Tibial artery (tissue), 4 donors: ENCODE measurements around the gene RNF217.

Experiments used
- DNase-seq, 2 donors: peaks; one replicate each; pipeline ENCODE4 v3.0.0-alpha.2; 2019
- H3K27ac ChIP-seq, 2 donors: fragments of 200-600 bp; sonication (generic) in 1 of 2; 1 replicate in 1 of 2; 2 replicates in 1 of 2; pipeline ENCODE4 v1.5.1; 2018 to 2019; ENCODE audit warnings: mild to moderate bottlenecking in 1 of 2
- H3K27me3 ChIP-seq, 2 donors: fragments of 200-600 bp; sonication (generic) in 1 of 2; one replicate each; pipeline versions ENCODE4 v1.5.1 to v1.6.0; 2016 to 2019
- H3K36me3 ChIP-seq, 3 donors: fragments of 200-600 bp; sonication (generic) in 2 of 3; one replicate each; pipeline ENCODE4 v1.5.1; 2016 to 2019; ENCODE audit warnings: mild to moderate bottlenecking in 2 of 3
- H3K4me1 ChIP-seq, 4 donors: fragments of 200-600 bp; sonication (generic) in 2 of 4; 1 replicate in 3 of 4; 2 replicates in 1 of 4; pipeline ENCODE4 v1.5.1; 2016 to 2019
- H3K4me3 ChIP-seq, 2 donors: fragments of 200-600 bp; sonication (generic) in 1 of 2; 1 replicate in 1 of 2; 2 replicates in 1 of 2; pipeline ENCODE4 v1.5.1; 2018 to 2019; ENCODE audit warnings: mild to moderate bottlenecking in 2 of 2
- H3K9me3 ChIP-seq, 3 donors: fragments of 200-600 bp; sonication (generic) in 1 of 3; one replicate each; pipeline ENCODE4 v1.5.1; 2016 to 2019
- intact Hi-C: fragments of 100-400 bp; cut with DNase I; formaldehyde crosslinking; loops from one replicate; pipeline ENCODE4 v1.15.0; 2023; ENCODE audit warnings: low total_unique reads
- TF ChIP-seq, protein P1 (sequence below), 2 experiments: fragments of 200-600 bp in 1 of 2; fragments of 450-650 bp in 1 of 2; IDR thresholded peaks; one replicate each; pipeline ENCODE4 v1.5.1; 2017 to 2019; ENCODE audit warnings: antibody characterized with exemption in 2 of 2, mild to moderate bottlenecking in 1 of 2, moderate library complexity in 1 of 2

Gene RNF217

GRCh38 chr6:125101631-125102030, 139.4 kb downstream of the RNF217 start:
- DNase-seq: no peak
- TF ChIP-seq, protein P1, sequence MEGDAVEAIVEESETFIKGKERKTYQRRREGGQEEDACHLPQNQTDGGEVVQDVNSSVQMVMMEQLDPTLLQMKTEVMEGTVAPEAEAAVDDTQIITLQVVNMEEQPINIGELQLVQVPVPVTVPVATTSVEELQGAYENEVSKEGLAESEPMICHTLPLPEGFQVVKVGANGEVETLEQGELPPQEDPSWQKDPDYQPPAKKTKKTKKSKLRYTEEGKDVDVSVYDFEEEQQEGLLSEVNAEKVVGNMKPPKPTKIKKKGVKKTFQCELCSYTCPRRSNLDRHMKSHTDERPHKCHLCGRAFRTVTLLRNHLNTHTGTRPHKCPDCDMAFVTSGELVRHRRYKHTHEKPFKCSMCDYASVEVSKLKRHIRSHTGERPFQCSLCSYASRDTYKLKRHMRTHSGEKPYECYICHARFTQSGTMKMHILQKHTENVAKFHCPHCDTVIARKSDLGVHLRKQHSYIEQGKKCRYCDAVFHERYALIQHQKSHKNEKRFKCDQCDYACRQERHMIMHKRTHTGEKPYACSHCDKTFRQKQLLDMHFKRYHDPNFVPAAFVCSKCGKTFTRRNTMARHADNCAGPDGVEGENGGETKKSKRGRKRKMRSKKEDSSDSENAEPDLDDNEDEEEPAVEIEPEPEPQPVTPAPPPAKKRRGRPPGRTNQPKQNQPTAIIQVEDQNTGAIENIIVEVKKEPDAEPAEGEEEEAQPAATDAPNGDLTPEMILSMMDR (IDR thresholded peaks at IDR 0.05): no peak
- Histone ChIP-seq H3K9me3 (no peaks in the 10 kb centered on the region), H3K4me1 (peaks cover 0 to 58% (median 18%) of the 10 kb centered on the region in 4 donors), H3K4me3 (no peak overlapping the region), H3K27ac (peak overlapping the region; percentile 73 to 79), H3K27me3 (no peaks in the 10 kb centered on the region), H3K36me3 (no peaks in the 10 kb centered on the region)
- intact Hi-C loops: no loop called here

DNA sequence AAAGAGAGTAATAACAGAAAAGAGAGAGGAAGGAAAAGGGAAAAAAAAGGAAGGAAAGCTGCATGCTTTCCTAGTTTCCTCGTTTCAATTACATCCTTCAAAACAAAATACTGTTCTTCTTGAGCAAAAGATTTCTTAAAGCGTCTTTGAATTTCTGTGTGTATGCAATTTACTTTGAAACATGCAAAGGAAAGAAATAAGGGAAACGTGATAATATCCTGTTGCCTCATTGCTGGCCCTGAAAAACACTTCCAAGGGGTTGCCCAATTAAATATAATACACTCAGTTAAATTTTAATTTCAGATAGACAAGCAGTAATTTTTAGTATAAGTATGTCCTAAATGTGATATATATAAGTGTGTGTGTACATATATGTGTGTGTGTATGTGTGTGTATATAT, 140.2 kb downstream of the RNF217 start:
- TF ChIP-seq, protein P1 (IDR thresholded peaks at IDR 0.05): no peak
- Histone ChIP-seq H3K36me3 (no peaks in the 10 kb centered on the region), H3K27ac (peak overlapping the region; percentile 73 to 79), H3K27me3 (no peaks in the 10 kb centered on the region), H3K9me3 (no peaks in the 10 kb centered on the region), H3K4me1 (peaks cover 0 to 58% (median 18%) of the 10 kb centered on the region in 4 donors), H3K4me3 (no peak overlapping the region)
- DNase-seq: no peak
- intact Hi-C loops: no loop called here

GRCh38 chr6:125102891-125103290, 140.7 kb downstream of the RNF217 start:
- Histone ChIP-seq H3K4me1 (peaks cover 0 to 58% (median 18%) of the 10 kb centered on the region in 4 donors), H3K27me3 (no peaks in the 10 kb centered on the region), H3K27ac (peak overlapping the region; percentile 73 to 79), H3K9me3 (no peaks in the 10 kb centered on the region), H3K36me3 (no peaks in the 10 kb centered on the region), H3K4me3 (no peak overlapping the region)
- DNase-seq: no peak
- TF ChIP-seq, protein P1 (IDR thresholded peaks at IDR 0.05): no peak
- intact Hi-C loops: no loop called here

- H3K9me3 ChIP-seq: peaks cover 0 to 7% (median 0%) of the 10 kb centered on the region in 3 donors
- H3K4me1 ChIP-seq: peaks cover 0 to 52% (median 18%) of the 10 kb centered on the region in 4 donors
- no peaks in the 10 kb centered on the region for H3K27me3 ChIP-seq
- H3K4me3 ChIP-seq: no peak overlapping the region
- TF ChIP-seq, protein P1 (IDR thresholded peaks at IDR 0.05): no peak
- H3K36me3 ChIP-seq: no peaks in the 10 kb centered on the region
- DNase-seq: no peak
- H3K27ac ChIP-seq: peak overlapping the region; percentile 42 to 79
- intact Hi-C loops: no loop called here
Measured at GRCh38 chr6:125104425-125104824, 142.2 kb downstream of the RNF217 start.

DNA sequence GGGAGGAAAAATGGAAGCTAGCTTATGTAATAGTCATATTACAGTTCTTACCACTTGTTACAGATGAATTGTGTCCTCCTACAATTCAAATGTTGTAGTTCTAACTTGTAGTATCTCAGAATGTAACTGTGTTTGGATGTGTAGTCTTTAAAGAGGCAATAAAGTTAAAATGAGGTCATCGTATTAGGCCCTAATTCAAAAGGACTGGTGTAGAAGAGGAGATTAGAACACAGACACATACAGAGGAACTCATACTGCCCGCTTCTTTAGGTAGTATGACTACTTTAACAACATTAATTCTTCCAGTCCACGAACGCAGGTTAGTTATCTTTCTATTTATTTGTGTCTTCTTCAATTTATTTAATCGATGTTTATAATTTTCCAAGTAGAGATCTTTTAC, 144.8 kb downstream of the RNF217 start:
- DNase-seq: no peak
- peaks cover 0 to 33% (median 20%) of the 10 kb centered on the region in 3 donors for H3K9me3 ChIP-seq
- no peaks in the 10 kb centered on the region for H3K36me3 ChIP-seq
- TF ChIP-seq, protein P1 (IDR thresholded peaks at IDR 0.05): no peak
- no peak overlapping the region for H3K4me3 ChIP-seq
- intact Hi-C loops: no loop called here
- H3K27ac ChIP-seq: no peak overlapping the region
- H3K4me1 ChIP-seq: peaks cover 0 to 32% (median 12%) of the 10 kb centered on the region in 4 donors
- H3K27me3 ChIP-seq: no peaks in the 10 kb centered on the region

DNA sequence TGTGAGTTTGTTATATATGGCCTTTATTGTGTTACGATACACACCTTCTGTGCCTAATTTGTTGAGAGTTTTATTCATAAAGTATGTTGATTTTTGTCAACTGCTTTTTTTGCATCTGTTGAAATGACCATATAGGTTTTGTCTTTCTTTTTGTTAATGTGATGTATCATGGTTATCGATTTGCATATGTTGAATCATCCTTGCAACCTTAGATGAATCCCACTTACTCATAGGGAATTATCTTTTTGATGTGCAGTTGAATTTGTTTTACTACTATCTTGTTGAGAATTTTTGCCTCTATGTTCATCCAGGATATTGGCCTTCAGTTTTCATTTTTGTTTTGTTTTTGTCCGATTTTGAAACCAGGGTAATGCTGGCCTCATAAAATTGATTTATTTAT, 145.7 kb downstream of the RNF217 start:
- peaks cover 0 to 33% (median 20%) of the 10 kb centered on the region in 3 donors for H3K9me3 ChIP-seq
- H3K36me3 ChIP-seq: no peaks in the 10 kb centered on the region
- intact Hi-C loops: no loop called here
- no peak overlapping the region for H3K4me3 ChIP-seq
- peaks cover 0 to 24% (median 8%) of the 10 kb centered on the region in 4 donors for H3K4me1 ChIP-seq
- H3K27ac ChIP-seq: no peak overlapping the region
- H3K27me3 ChIP-seq: no peaks in the 10 kb centered on the region
- TF ChIP-seq, protein P1 (IDR thresholded peaks at IDR 0.05): no peak
- no peak for DNase-seq
